8988T (cell line): Measurements from ENCODE around the gene ZIC1.

Experiments
- DNase-seq: peaks from one replicate; pipeline ENCODE4 v3.0.0; 2011

ZIC1 gene

GRCh38 chr3:147380977-147381376 lies 28.2 kb upstream of the ZIC1 start:
- DNase-seq = no peak

- DNase-seq = no peak
Observed at GRCh38 chr3:147381596-147381995, 27.6 kb upstream of the ZIC1 start.

- DNase-seq = no peak
Observed at GRCh38 chr3:147383617-147384016, 25.5 kb upstream of the ZIC1 start.

GRCh38 chr3:147384210-147385058 lies 24.7 kb upstream of the ZIC1 start:
- DNase-seq = no peak

GRCh38 chr3:147385059-147386012 lies 23.8 kb upstream of the ZIC1 start:
- DNase-seq = no peak

- DNase-seq = no peak
Observed at GRCh38 chr3:147387291-147387884, 21.8 kb upstream of the ZIC1 start.

GRCh38 chr3:147387885-147388699 lies 21.1 kb upstream of the ZIC1 start:
- no peak for DNase-seq

- DNase-seq = no peak
Observed at GRCh38 chr3:147388700-147389580, 20.2 kb upstream of the ZIC1 start.

GRCh38 chr3:147389717-147390116 lies 19.4 kb upstream of the ZIC1 start:
- no peak for DNase-seq

GRCh38 chr3:147390589-147391569 lies 18.3 kb upstream of the ZIC1 start:
- no peak for DNase-seq

GRCh38 chr3:147391781-147392624 lies 17.2 kb upstream of the ZIC1 start:
- no peak for DNase-seq

GRCh38 chr3:147392625-147392946 lies 16.6 kb upstream of the ZIC1 start:
- DNase-seq = no peak

GRCh38 chr3:147393261-147393942 lies 15.8 kb upstream of the ZIC1 start:
- DNase-seq = no peak

GRCh38 chr3:147393943-147394883 lies 15.0 kb upstream of the ZIC1 start:
- DNase-seq = no peak

- no peak for DNase-seq
Observed at GRCh38 chr3:147394884-147395225, 14.3 kb upstream of the ZIC1 start.

- DNase-seq = no peak
Observed at GRCh38 chr3:147395899-147396711, 13.1 kb upstream of the ZIC1 start.

GRCh38 chr3:147396712-147397046 lies 12.5 kb upstream of the ZIC1 start:
- DNase-seq = no peak
